Measurements from ENCODE around the gene SMCO2.
"Not testable (repeated sequence)": the region's sequence is repeated elsewhere in the genome, so short reads cannot be mapped to it uniquely, and the experiment has no call there.

Gene SMCO2

DNA sequence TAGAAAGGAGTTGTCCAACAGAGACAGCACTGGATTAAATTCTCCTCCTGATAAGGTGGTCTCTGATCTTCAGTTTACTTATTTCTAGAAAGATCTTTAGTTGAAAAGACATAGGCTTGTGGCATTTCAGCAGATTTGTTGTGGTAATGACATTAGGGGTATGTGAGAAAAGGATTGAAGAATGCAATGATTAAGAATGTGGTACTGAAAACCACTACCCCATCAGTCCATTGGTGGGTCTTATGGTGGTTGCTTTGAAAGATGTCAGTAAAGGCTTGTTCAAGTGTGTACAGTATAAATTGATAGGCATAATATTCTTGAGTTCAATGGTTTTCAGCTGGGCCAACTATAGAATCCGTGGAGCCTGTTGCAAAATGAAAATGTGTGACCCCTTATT lies 88.2 kb downstream of the SMCO2 start:
- TF ChIP-seq, protein P1, sequence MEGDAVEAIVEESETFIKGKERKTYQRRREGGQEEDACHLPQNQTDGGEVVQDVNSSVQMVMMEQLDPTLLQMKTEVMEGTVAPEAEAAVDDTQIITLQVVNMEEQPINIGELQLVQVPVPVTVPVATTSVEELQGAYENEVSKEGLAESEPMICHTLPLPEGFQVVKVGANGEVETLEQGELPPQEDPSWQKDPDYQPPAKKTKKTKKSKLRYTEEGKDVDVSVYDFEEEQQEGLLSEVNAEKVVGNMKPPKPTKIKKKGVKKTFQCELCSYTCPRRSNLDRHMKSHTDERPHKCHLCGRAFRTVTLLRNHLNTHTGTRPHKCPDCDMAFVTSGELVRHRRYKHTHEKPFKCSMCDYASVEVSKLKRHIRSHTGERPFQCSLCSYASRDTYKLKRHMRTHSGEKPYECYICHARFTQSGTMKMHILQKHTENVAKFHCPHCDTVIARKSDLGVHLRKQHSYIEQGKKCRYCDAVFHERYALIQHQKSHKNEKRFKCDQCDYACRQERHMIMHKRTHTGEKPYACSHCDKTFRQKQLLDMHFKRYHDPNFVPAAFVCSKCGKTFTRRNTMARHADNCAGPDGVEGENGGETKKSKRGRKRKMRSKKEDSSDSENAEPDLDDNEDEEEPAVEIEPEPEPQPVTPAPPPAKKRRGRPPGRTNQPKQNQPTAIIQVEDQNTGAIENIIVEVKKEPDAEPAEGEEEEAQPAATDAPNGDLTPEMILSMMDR (IDR thresholded peaks at IDR 0.05; ENCODE audit: borderline replicate concordance, insufficient read depth, low read depth, low read length) = no peak
- no peak overlapping the region for H3K4me3 ChIP-seq (ENCODE audit: low read depth, low read length)

DNA sequence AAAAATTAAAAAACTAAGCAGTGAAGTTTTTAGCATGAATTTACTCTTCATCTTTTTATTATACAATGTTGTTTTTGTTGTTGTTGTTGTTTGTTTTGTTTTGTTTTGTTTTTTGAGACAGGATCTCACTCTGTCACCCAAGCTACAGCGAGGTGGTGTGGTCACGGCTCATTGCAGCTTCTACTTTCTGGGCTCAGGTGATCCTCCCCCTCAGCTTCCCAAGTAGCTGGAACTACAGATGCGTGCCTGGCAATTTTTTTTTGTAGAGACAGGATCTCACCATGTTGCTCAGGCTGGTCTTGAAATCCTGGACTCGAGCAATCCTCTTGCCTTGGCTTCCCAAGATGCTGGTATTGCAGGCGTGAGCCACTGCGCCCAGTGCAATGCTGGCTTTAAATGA lies 88.8 kb downstream of the SMCO2 start:
- TF ChIP-seq, protein P1 (IDR thresholded peaks at IDR 0.05; ENCODE audit: borderline replicate concordance, insufficient read depth, low read depth, low read length) = no peak
- no peak overlapping the region for H3K4me3 ChIP-seq (ENCODE audit: low read depth, low read length)

DNA sequence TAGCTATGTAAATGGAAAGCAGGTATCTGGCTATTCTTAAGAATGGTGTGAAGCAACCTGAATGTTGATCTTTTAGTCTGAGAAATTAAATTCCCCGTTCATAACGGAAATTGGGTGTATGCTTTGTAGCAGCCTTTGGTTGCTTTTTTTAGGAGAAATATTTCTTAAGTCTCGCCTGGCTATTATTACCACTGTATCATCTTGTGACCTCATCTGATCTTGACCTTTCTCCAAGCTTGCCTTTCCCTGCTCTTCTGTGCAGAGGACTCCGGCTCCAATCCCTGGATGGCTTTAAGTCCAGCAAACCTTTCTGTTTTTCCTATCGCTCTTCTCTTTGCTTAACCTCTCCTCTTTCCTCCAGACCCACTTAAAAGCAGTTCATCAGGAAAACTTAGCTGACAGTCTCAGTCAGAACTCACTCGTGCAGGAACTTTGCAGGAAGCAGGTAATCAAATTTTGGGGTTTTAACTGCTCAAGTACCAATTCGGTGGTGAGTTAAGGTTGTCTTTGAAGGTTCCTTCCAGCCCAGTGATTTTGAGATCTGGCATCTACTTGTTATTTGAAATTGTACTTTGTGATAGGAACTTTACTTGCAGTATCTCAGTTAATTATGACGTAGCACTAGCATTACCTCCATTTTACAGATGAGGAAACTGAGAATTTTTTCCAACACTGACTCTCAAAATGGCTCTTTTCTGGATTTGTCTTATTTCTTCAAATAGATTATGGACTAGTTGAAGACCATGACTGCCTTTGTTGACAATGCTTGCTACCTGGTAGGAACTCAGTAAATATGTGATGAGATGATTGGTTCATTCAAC lies 91.5 kb downstream of the SMCO2 start:
- TF ChIP-seq, protein P1 (IDR thresholded peaks at IDR 0.05; ENCODE audit: borderline replicate concordance, insufficient read depth, low read depth, low read length) = no peak

DNA sequence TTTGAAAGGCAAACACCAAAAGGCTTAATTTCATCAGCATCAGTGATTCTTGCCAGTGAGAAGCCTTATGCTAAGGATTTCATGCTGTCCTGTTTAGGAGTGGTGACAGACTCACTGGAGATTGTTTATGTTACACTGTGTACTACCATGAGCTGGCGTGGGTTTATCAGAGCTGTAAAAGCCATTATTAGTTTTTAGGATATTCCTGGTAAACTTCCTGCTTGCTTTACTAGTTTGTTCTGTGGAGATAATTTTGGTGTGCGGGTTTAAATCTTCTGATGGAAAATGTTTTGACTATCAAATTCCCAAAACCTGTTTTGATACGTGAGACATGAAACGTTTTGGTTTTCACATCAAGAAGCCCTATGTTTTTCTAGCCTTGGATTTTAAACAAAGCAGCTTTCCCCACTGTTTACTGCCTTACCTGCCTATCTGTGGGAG lies 92.7 kb downstream of the SMCO2 start:
- TF ChIP-seq, protein P1 (IDR thresholded peaks at IDR 0.05; ENCODE audit: borderline replicate concordance, insufficient read depth, low read depth, low read length) = no peak

More for the DNA sequence above, 91.5 kb downstream of the SMCO2 start:
- H3K4me3 ChIP-seq (ENCODE audit: low read depth, low read length) = no peak overlapping the region

DNA sequence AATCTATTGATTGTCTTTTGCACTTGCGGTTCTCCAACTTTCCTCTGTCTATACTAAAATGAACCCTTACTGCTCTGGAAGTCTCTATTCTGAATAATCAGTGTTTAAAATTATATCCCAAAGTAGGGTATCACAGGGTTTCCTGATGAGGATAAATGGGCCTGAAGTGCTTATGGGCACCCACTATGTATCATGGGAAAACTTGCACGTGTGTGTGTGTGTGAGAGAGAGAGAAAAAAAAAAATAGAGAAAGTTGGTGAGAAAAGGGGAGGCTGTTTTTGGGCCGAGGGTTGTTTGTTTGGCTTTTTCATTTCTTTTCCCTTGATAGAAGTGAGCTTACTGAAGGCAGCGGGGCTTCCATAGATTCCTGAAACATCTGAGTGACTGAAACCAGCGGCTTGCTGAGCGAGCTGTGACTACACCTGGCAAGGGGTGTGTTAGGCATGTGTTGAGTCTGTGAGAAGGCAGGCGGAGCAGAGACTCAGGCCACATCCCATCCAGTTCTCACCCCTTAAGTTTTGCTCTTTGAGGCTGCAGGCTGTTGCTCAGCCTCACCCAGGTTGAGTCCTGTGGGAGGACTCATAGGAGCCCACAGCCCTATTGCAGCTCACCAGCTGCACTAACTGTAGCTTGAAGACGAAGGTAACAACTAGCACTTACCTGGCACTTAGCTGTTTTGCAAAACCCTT lies 94.6 kb downstream of the SMCO2 start:
- no peak overlapping the region for H3K4me3 ChIP-seq (ENCODE audit: low read depth, low read length)
- TF ChIP-seq, protein P1 (IDR thresholded peaks at IDR 0.05; ENCODE audit: borderline replicate concordance, insufficient read depth, low read depth, low read length) = no peak

More for the DNA sequence above, 92.7 kb downstream of the SMCO2 start:
- no peak overlapping the region for H3K4me3 ChIP-seq (ENCODE audit: low read depth, low read length)

DNA sequence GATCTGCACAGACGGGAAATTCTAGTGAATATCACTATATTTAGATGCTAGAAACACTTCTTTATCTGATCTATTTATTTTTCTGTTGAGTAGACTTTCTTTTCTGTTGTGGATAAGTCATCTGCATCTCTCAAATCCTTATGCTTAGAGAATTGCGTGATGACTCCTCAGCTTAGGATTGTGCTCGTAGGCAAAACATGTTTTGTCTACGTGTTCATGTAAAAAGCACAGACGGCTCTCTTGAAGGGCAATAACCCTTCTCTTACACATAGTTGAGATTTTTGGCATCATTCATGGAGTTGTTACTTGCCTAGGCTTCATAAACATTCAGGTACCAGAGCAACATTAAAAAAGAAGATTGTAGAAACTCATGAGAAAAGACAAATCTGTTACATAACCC lies 96.1 kb downstream of the SMCO2 start:
- no peak overlapping the region for H3K4me3 ChIP-seq (ENCODE audit: low read depth, low read length)
- TF ChIP-seq, protein P1 (IDR thresholded peaks at IDR 0.05; ENCODE audit: borderline replicate concordance, insufficient read depth, low read depth, low read length) = no peak

DNA sequence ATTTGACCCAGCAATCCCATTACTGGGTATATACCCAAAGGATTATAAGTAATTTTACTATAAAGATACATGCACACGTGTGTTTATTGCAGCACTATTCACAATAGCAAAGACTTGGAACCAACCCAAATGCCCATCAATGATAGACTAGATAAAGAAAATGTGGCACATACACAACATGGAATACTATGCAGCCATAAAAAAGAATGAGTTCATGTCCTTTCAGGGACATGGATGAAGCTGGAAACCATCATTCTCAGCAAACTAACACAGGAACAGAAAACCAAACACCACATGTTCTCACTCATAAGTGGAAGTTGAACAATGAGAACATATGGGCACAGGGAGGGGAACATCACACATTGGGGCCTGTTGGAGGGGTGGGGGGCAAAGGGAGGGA lies 98.3 kb downstream of the SMCO2 start:
- not testable (repeated sequence) for H3K4me3 ChIP-seq (ENCODE audit: low read depth, low read length)

Measured in GM12875 (cell line).